GM18858 (cell line): ENCODE measurements around the gene CTXN3.
"Not testable (repeated sequence)": the region's sequence is repeated elsewhere in the genome, so short reads cannot be mapped to it uniquely, and the experiment has no call there.

Experiments
- ATAC-seq: cut with Tn5 transposase; IDR thresholded peaks from one replicate; pipeline ENCODE4 v1.9.1; 2021; ENCODE audit not compliant: unreplicated experiment

Gene CTXN3

GRCh38 chr5:127650649-127651048 is 1.8 kb downstream of the CTXN3 start:
- no peak for ATAC-seq

- no peak for ATAC-seq
These were observed 4.2 kb downstream of the CTXN3 start for GRCh38 chr5:127652952-127653611.

GRCh38 chr5:127656825-127657224 is 7.9 kb downstream of the CTXN3 start:
- ATAC-seq, result no peak

GRCh38 chr5:127660047-127660733 is 11.3 kb downstream of the CTXN3 start:
- no peak for ATAC-seq

GRCh38 chr5:127664093-127664492 is 15.2 kb downstream of the CTXN3 start:
- no peak for ATAC-seq

GRCh38 chr5:127665641-127666040 is 16.8 kb downstream of the CTXN3 start:
- ATAC-seq, result no peak

- ATAC-seq, result no peak
These were observed 17.3 kb downstream of the CTXN3 start for GRCh38 chr5:127666043-127666716.

GRCh38 chr5:127667926-127668325 is 19.0 kb downstream of the CTXN3 start:
- no peak for ATAC-seq

GRCh38 chr5:127671218-127671617 is 22.3 kb downstream of the CTXN3 start:
- no peak for ATAC-seq

GRCh38 chr5:127673117-127673800 is 24.4 kb downstream of the CTXN3 start:
- ATAC-seq, result no peak

- ATAC-seq, result not testable (repeated sequence)
These were observed 28.1 kb downstream of the CTXN3 start for GRCh38 chr5:127676951-127677350.

- not testable (repeated sequence) for ATAC-seq
These were observed 30.9 kb downstream of the CTXN3 start for GRCh38 chr5:127679691-127680330.

- no peak for ATAC-seq
These were observed 31.7 kb downstream of the CTXN3 start for GRCh38 chr5:127680595-127680994.

- no peak for ATAC-seq
These were observed 34.1 kb downstream of the CTXN3 start for GRCh38 chr5:127683008-127683407.

GRCh38 chr5:127684726-127685467 is 36.0 kb downstream of the CTXN3 start:
- no peak for ATAC-seq

- no peak for ATAC-seq
These were observed 36.8 kb downstream of the CTXN3 start for GRCh38 chr5:127685662-127686061.

GRCh38 chr5:127686424-127686823 is 37.5 kb downstream of the CTXN3 start:
- no peak for ATAC-seq

GRCh38 chr5:127694518-127695171 is 45.8 kb downstream of the CTXN3 start:
- no peak for ATAC-seq

- no peak for ATAC-seq
These were observed 46.5 kb downstream of the CTXN3 start for GRCh38 chr5:127695346-127695745.

GRCh38 chr5:127696683-127697082 is 47.8 kb downstream of the CTXN3 start:
- no peak for ATAC-seq
